ENCODE results near the gene STAB2. TPM values are rescaled to one million over a fixed set of nuclear protein-coding genes. Genes with fewer than 3 reads are reported as not detected.
"Not testable (repeated sequence)": the region's sequence is repeated elsewhere in the genome, so short reads cannot be mapped to it uniquely, and the experiment has no call there.

STAB2 gene
- polyA plus RNA-seq, 3 donors: not detected

- intact Hi-C loops (cut with micrococcal nuclease): no loop called here
- peaks cover 34 to 42% of the 10 kb centered on the region in 2 donors for H3K4me1 ChIP-seq (ENCODE audit: control insufficient read depth in 1 of 2, insufficient read depth in 2 of 2, low read length in 2 of 2)
- H3K9ac ChIP-seq (ENCODE audit: insufficient read depth, low read length, poor library complexity, severe bottlenecking): no peak overlapping the region
- Mint-ChIP-seq H3K9me3 (peaks cover 0 to 3% (median 0%) of the 10 kb centered on the region in 7 donors), H3K27ac (peak overlapping the region in 1 of 7 donors; percentile 7), H3K27me3 (ENCODE audit: low read depth in 3 of 3) (peaks cover 0 to 1% (median 0%) of the 10 kb centered on the region in 3 donors), H3K4me1 (peaks cover 42% of the 10 kb centered on the region), H3K4me3 (no peak overlapping the region), H3K36me3 (peaks cover 23 to 48% of the 10 kb centered on the region in 2 donors)
- no peaks in the 10 kb centered on the region for H3K27me3 ChIP-seq (ENCODE audit: control insufficient read depth in 2 of 2, insufficient read depth in 2 of 2, low read length in 2 of 2)
- WGBS (ENCODE audit: insufficient coverage): 100% methylated on average over 1 of the region's 4 CpGs
- no peaks in the 10 kb centered on the region for H4K20me1 ChIP-seq (ENCODE audit: insufficient read depth, low read length)
- peaks cover 0 to 18% of the 10 kb centered on the region in 2 donors for H3K36me3 ChIP-seq (replicated peaks in 1 of 2; ENCODE audit: control insufficient read depth in 1 of 2, insufficient read depth in 2 of 2, low read length in 2 of 2)
- H3K4me2 ChIP-seq (replicated peaks; ENCODE audit: extremely low read depth, low read length, poor library complexity, severe bottlenecking): no peak overlapping the region
- no peaks in the 10 kb centered on the region for H3K79me2 ChIP-seq (ENCODE audit: insufficient read depth, low read length)
- TF ChIP-seq CTCF (IDR thresholded peaks at IDR 0.05): no peak
- H3K9me3 ChIP-seq (replicated peaks in 1 of 2; ENCODE audit: control insufficient read depth in 1 of 2, insufficient read depth in 1 of 2, low read length in 2 of 2): no peaks in the 10 kb centered on the region
- H3K27ac ChIP-seq (ENCODE audit: low read depth in 1 of 2, low read length in 2 of 2): no peak overlapping the region
- DNase-seq: no peak
- no peak overlapping the region for H2AFZ ChIP-seq (ENCODE audit: insufficient read depth, low read depth, low read length, poor library complexity, severe bottlenecking)
- no peak overlapping the region for H3K4me3 ChIP-seq (replicated peaks in 1 of 3; ENCODE audit: low read depth in 2 of 3, low read length in 3 of 3)
Observed at GRCh38 chr12:103809154-103809553, 222.1 kb downstream of the STAB2 start.

GRCh38 chr12:103809639-103810038 is 222.6 kb downstream of the STAB2 start:
- H3K27me3 ChIP-seq (ENCODE audit: control insufficient read depth in 2 of 2, insufficient read depth in 2 of 2, low read length in 2 of 2); H2AFZ ChIP-seq (ENCODE audit: insufficient read depth, low read depth, low read length, poor library complexity, severe bottlenecking); H3K27ac Mint-ChIP-seq; H4K20me1 ChIP-seq (ENCODE audit: insufficient read depth, low read length); H3K27me3 Mint-ChIP-seq (ENCODE audit: low read depth in 3 of 3); intact Hi-C loops (cut with micrococcal nuclease); H3K9me3 ChIP-seq (replicated peaks in 1 of 2; ENCODE audit: control insufficient read depth in 1 of 2, insufficient read depth in 1 of 2, low read length in 2 of 2); DNase-seq; H3K4me2 ChIP-seq (replicated peaks; ENCODE audit: extremely low read depth, low read length, poor library complexity, severe bottlenecking); H3K4me3 Mint-ChIP-seq; H3K9me3 Mint-ChIP-seq; H3K27ac ChIP-seq (ENCODE audit: low read depth in 1 of 2, low read length in 2 of 2); H3K4me3 ChIP-seq (replicated peaks in 1 of 3; ENCODE audit: low read depth in 2 of 3, low read length in 3 of 3); H3K79me2 ChIP-seq (ENCODE audit: insufficient read depth, low read length); H3K9ac ChIP-seq (ENCODE audit: insufficient read depth, low read length, poor library complexity, severe bottlenecking): not testable (repeated sequence)
- Histone ChIP-seq H3K4me1 (ENCODE audit: control insufficient read depth in 1 of 2, insufficient read depth in 2 of 2, low read length in 2 of 2) (peaks cover 33 to 37% of the 10 kb centered on the region in 2 donors), H3K36me3 (replicated peaks in 1 of 2; ENCODE audit: control insufficient read depth in 1 of 2, insufficient read depth in 2 of 2, low read length in 2 of 2) (peaks cover 0 to 18% of the 10 kb centered on the region in 2 donors)
- H3K4me1 Mint-ChIP-seq: peaks cover 40% of the 10 kb centered on the region
- 98% methylated on average over 5 of the region's 7 CpGs for WGBS (ENCODE audit: insufficient coverage)
- H3K36me3 Mint-ChIP-seq: peaks cover 24 to 52% of the 10 kb centered on the region in 2 donors

Data from CD14-positive monocyte (primary cell).